Stimulated activated CD8-positive, alpha-beta memory T cell treated with anti-CD3 and anti-CD28 coated beads, Interleukin-12 subunit alpha, Interleukin-12 subunit beta, amount 100 ng/mL, for 4 hours (primary cell): ENCODE data around the gene SDS.

ENCODE experiments used
- DNase-seq: peaks from one replicate; pipeline ENCODE4 v3.0.0-alpha.2; 2020; ENCODE audit warnings: low read depth

SDS gene, protein sequence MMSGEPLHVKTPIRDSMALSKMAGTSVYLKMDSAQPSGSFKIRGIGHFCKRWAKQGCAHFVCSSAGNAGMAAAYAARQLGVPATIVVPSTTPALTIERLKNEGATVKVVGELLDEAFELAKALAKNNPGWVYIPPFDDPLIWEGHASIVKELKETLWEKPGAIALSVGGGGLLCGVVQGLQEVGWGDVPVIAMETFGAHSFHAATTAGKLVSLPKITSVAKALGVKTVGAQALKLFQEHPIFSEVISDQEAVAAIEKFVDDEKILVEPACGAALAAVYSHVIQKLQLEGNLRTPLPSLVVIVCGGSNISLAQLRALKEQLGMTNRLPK

DNA sequence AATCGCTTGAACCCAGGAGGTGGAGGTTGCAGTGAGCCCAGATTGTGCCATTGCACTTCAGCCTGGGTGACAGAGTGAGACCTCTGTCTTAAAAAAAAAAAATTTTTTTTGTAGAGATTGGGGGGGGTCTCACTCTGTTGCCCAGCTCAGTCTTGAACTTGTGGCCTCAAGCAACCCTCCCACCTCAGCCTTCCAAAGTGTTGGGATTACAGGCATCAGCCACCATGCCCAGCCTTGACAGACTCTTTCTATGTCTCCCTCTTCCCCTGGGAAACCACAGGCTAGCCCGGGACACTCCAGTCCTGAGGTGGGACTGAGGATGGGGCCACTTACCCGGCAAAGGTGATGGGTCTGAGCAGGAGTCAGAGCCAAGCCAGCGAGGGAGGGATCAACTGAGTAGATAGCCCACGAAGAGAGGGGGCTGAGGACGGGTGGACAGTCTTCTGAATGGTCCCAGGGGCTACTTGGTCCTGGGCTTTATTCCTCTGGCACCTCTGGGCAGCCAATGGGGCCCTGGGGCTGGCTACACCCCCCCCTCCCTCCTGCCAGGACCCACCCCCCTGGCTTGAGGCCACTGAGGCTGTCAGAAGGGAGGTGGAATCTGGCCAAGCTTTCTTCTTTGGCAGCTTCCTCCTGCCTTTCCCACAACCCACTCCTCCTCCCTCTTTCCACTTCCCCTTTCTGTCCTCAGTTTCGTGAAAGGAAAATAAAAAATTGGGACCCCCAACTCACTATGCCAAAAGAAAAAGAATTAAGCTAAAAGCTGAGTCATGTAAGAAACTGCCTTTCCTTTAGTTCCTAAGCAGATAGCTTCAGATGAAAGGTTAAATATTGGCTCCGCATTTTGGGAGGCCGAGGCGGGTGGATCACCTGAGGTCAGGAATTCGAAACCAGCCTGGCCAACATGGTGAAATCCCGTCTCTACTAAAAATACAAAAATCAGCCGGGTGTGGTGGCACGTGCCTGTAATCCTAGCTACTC lies at the start of gene SDS:
Gene SDS, minus strand, starts transcription at position 453 of the 981 bp plus-strand sequence. CDS start 4,179 bp downstream, outside the sequence.
- DNase-seq = no peak

GRCh38 chr12:113453330-113453729 lies 49.6 kb upstream of the SDS start:
- no peak for DNase-seq

DNA sequence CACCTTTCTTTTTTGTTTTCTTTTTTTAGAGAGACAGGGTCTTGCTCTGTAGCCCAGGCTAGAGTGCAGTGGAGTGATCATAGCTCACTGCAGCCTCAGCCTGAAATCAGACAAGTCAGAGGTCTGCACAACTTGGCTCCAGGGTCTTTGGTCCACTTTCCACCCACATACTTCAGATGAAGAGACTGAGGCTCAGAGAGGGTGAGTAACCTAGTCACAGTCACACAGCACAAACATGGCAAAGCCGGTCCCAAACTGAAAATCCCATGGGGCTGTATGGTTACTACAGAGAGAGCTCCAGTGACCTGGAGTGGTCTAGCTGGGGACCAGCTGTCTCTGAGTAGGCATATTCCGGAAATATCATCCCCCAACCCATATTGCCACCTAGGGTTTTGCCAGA lies 48.8 kb upstream of the SDS start:
- DNase-seq = no peak

- no peak for DNase-seq
Observed at GRCh38 chr12:113449839-113450238, 46.2 kb upstream of the SDS start.

- DNase-seq = no peak
Observed at GRCh38 chr12:113449299-113449698, 45.6 kb upstream of the SDS start.

DNA sequence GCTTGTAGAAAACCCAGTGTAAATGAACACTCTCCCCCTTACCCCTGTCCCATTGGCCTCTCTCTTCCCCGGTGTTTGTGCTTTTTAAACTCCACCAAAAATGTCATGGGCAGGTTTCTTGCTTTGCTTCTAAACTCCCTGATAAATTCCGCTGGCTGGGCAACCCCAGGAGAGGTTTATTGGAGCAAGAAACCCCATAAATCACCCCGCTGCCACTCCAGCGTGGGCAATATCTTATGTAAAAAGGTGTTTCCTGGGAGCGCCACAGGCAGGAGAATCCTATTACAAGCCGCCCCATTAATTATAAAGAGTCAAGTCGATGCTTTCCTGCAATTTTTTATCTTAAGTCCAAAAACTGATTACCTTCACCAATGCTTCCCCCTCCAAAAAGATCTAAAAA lies 45.2 kb upstream of the SDS start:
- DNase-seq = no peak

DNA sequence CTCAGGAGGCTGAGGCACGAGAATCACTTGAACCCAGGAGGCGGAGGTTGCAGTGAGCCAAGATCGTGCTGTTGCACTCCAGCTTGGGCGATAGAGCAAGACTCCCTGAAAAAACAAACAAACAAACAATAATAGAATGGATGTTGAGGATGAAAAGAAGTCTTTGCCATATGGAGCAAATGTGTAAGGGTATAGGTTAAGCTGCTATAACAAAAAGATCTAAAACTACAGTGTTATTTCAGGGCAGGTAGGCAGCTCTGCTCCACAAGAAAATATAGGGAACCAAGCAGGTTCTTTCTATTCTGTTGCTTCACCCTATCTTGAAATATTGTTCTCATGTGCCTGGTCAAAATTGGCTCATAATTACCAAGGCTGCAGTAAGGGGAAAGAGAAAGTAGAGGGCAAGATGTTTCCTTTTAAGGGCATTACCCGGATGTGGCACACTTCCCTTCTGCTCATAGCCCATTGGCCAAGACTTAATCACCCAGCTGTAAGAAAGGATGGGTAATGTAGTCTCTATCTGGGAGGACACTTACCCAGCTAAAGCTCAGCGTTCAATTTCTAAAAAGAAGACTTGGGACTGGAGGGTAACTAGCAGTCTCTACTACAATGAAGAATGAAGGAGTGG lies 42.0 kb upstream of the SDS start:
- no peak for DNase-seq

- no peak for DNase-seq
Observed at GRCh38 chr12:113443030-113443539, 39.4 kb upstream of the SDS start.

DNA sequence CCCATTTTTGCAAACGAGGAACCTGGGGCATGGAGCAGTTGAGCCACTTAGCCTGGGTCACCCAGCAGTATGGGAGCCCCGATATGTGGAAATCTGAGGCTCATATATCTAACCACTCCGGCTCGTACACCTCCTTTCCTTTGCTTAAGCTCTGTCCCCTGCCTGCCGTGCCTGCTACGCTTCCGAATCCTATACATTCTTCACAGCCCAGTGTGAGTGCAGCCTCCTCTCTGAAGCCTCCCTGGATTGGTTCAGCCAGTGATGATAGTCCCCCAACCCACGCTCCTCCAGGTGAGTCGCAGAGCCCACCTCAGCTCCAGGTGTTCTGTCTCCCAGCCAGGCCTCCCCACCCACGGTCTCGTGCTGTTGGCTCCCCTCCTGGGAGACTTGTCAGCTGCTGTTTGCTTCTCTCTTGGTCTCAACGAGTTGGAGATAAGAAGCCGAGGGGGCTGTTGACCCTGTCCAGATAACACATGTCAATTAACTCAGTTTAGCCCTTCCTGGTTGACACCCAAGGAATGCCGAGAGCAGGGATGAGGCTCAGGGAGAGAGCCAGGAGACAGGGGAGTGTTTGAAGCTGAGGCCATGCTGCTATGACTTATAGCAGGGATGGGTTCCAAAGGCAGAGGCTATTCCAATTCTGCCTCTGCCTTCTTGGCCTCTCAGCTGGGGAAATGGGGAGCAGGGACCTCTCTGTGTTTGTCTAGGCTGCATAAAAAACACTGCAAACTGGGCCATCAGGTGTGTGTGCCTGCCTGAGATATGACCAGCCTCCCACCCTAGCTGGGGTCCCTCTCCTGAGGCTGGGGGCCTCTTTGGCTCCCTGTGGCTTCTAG lies 37.5 kb upstream of the SDS start:
- DNase-seq = no peak

GRCh38 chr12:113440336-113440735 lies 36.6 kb upstream of the SDS start:
- DNase-seq = no peak

DNA sequence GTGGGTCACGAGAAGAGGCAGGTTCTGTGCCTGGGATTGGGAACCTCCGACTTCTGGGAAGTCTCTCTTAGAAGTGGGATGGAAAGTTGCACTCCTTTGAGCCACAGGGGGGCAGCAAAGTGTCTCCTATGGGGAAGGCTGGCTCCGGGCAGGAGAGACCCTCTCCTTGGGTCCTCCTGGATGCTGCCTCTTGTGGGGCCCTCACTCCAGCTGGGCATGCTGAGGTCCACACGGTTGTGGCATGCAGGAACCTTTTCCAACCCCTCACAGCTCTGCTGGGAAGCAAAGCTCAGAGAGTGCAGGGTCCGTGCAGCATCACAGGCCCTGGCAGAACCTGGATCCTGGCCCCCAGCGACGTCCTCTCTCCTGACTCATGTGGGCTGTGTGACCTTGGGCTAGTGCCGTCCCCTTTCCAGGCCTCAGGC lies 35.9 kb upstream of the SDS start:
- DNase-seq = no peak

DNA sequence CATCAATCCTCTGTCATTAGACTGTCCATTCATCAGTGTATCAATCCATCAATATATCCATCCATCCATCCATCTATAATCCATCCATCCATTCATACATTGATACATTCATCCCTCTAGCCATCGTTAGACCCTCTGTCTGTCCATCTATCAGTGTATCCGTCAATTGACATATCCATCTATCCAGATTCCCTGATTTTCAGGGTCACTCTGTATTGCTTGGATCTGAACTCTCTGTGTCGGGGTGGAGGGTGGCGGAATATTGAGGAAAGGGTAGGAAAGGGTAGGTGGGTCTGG lies 35.6 kb upstream of the SDS start:
- no peak for DNase-seq

DNA sequence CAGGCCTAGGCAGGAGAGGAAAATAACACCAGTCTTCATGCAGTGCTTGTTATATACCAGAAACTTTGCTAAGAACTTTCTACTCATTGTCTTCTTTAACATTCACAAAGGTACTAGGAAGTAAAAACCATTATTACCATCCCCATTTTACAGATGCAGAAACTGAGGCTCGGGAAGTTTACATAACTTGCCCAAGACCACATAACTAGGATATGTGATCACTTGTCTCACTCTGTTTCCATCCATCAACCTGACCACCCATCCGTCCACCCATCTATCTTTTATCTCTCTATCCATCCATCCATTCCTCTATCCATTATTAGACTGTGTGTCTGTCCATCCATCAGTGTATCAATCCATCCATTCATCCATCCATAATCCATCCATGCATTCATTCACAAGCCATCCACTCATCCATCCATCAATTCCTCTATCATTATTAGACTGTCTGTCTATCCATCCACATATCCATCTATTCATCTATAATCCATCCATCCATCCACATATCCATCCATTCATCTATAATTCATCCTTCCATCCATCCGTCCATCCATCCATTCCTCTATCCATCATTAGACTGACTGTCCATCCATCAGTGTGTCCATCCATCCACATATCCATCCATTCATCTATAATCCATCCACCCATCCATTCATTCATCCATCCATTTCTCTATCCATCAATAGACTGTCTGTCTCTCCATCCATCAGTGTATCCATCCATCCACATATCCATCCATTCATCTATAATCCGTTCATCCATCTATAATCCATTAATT lies 35.0 kb upstream of the SDS start:
- DNase-seq = no peak

DNA sequence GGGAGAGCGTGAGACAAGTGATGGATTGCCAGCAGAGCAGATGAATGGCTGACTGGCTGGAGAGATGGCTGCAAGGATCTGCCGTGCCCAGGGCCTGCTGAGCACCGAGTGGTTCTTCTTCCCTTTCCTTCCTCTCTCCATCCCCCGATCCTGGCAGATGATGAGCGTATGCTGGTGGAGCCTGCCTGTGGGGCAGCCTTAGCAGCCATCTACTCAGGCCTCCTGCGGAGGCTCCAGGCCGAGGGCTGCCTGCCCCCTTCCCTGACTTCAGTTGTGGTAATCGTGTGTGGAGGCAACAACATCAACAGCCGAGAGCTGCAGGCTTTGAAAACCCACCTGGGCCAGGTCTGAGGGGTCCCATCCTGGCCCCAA lies 34.0 kb upstream of the SDS start:
- no peak for DNase-seq

DNA sequence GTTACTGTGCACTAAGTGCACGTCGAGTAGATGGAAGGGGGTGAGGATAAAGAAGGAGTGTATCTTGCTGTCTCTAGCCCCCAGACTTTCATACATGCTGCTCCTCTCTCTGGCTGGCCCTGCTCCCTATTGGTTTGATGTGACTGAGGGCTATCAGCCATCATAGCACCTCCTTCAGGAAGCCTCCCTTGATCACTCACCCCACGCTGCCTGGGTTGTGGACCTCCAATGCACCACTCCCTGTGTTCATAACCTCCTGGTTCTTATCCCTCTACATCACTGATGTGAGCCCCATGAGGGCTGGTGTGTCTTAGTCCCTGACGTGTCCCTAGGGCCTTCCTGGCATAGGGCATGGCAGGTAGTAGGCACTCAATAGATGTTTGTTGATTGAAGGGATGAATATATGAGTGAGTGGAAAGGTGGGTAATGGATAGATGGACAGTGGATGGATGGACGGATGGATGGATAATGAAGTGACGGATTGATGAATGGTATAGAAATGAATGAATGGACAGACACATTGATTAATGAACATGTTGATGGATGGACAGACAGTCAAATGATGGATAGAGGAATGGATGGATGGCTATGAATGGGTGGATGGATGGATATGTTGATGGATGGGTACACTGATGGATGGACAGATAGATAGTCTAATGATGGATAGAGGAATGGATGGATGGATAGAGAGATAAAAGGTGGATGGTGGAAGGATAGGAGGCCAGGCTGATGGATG lies 33.5 kb upstream of the SDS start:
- no peak for DNase-seq

- no peak for DNase-seq
Observed at GRCh38 chr12:113436586-113436985, 32.9 kb upstream of the SDS start.

DNA sequence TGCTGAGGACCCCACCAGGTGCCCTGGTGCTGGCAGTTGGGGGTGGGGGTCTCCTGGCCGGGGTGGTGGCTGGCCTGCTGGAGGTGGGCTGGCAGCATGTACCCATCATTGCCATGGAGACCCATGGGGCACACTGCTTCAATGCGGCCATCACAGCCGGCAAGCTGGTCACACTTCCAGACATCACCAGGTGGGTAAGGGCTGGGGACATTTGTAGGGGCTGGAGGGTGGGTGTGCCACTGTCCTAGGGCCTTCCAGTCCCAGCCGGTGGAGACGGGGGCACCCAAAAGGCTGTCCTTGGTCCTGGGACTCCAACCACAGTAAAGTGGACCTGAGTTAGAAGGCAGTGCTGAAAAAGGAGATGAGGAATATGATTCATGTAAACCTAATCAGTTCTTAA lies 31.7 kb upstream of the SDS start:
- DNase-seq = no peak

GRCh38 chr12:113432986-113433385 lies 29.3 kb upstream of the SDS start:
- DNase-seq = no peak

GRCh38 chr12:113428482-113428881 lies 24.8 kb upstream of the SDS start:
- DNase-seq = no peak

- DNase-seq = no peak
Observed at GRCh38 chr12:113427882-113428281, 24.2 kb upstream of the SDS start.
